HG02885 (cell line): ENCODE measurements around the gene SPO11.

Source experiments
- ATAC-seq: cut with Tn5 transposase; IDR thresholded peaks from one replicate; pipeline ENCODE4 v1.9.1; 2021; ENCODE audit warnings: mild to moderate bottlenecking; ENCODE audit not compliant: unreplicated experiment, poor library complexity

The SPO11 gene, protein sequence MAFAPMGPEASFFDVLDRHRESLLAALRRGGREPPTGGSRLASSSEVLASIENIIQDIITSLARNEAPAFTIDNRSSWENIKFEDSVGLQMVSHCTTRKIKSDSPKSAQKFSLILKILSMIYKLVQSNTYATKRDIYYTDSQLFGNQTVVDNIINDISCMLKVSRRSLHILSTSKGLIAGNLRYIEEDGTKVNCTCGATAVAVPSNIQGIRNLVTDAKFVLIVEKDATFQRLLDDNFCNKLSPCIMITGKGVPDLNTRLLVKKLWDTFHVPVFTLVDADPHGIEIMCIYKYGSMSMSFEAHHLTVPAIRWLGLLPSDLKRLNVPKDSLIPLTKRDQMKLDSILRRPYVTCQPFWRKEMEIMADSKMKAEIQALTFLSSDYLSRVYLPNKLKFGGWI

GRCh38 chr20:57329608-57330221 lies at the start of gene SPO11:
Gene SPO11 (plus strand): TSS chr20:57329803. CDS start chr20:57329868, 65 bp downstream.
- no peak for ATAC-seq

GRCh38 chr20:57280221-57280620 lies 49.4 kb upstream of the SPO11 start:
- ATAC-seq = no peak

DNA sequence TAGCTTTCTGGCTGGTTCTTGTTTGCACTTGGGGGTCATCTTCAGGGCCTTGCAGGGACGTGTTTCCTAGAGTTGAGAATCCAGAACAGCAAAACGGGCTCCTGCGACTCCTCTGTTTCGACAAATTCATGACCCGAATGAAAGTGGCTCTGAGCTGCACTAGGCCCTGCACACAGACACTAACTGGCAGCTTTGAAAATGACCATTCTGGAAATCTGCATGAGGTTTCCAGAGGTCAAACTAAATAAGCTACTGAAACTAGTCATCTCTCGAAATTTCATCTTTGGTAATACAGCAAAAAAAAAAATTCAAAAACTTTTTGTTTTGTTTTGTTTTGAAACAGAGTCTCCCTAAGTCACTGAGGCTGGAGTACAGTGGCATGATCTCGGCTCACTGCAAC lies 47.7 kb upstream of the SPO11 start:
- no peak for ATAC-seq

DNA sequence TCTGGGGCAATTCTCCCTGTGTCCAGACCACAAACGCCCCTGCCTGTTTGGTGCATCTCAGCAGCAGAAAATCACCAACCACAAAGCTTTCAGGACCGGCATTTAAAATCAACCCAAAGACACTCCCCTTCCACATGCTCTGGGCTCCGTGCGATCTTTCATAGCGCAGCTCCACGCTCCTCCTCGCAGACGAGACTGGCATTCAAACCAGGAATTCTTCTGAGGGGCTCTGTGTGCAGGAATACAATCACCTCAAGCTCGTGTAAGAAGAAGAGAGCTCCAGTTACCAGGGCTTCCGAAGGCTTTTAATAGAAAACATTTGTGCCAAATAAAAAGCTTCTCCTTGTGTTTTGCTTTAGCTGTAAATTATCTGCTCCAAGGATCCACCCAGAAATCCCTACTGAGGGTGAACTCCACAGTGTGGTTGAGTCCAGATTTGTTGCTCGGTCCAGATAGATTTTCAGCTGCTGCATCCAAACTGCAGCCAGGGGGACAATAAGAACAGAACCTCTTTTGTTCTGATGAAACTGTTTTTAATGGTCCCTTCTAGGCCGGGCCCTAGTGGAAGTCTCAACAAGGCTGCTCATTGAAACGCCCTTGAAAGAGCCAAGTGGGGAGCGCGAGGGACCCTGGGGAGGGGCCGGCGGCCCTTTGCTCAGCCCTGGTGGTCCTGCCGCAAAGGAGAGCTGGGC lies 46.8 kb upstream of the SPO11 start:
- ATAC-seq = no peak

- ATAC-seq = no peak
Measured at GRCh38 chr20:57283860-57284259, 45.7 kb upstream of the SPO11 start.

DNA sequence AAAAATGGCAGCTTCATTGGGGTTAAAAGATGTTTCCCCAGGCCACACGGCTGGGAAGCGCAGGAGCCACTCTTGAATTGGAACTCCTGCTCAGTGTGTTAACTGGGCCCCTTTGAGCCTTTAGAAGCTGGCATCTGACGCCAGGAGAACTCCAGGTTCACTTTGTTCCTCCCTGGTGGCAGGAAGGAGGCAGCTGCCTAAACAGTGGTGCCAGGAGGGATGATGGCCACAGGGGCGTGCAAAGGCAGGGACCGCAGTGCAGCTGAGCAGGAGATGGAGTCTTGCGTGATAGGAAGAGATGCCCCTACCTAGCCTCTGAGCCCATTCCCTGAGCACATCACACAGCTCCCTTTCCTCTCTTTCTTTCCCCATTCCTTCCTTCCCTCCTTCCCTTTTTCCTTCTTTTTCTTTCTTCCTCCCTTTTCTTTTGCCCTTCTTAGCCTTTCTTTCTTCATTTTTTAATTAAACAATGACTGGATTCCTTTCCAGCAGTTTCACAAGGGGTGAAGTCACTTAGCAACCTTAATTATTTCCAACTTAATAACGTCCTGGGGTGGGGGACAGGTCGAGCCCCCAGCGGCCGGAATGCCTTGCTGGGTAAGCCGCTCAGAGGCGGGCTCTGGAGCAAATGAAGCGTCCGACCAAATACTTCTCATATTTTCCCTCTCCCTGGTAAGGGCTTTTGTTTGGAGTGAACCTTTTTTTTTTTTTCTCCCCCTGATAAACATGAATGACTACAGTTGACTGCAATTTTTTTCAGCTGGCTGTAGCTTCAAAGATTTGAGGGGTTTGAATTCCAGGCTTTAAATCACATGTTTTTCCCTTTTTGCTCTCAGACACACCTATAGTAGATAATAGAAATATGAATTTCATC lies 42.4 kb upstream of the SPO11 start:
- no peak for ATAC-seq

GRCh38 chr20:57287901-57288300 lies 41.7 kb upstream of the SPO11 start:
- no peak for ATAC-seq

GRCh38 chr20:57288651-57289277 lies 40.8 kb upstream of the SPO11 start:
- no peak for ATAC-seq

- no peak for ATAC-seq
Measured at GRCh38 chr20:57289391-57290177, 40.0 kb upstream of the SPO11 start.

- no peak for ATAC-seq
Measured at GRCh38 chr20:57290178-57290484, 39.5 kb upstream of the SPO11 start.

DNA sequence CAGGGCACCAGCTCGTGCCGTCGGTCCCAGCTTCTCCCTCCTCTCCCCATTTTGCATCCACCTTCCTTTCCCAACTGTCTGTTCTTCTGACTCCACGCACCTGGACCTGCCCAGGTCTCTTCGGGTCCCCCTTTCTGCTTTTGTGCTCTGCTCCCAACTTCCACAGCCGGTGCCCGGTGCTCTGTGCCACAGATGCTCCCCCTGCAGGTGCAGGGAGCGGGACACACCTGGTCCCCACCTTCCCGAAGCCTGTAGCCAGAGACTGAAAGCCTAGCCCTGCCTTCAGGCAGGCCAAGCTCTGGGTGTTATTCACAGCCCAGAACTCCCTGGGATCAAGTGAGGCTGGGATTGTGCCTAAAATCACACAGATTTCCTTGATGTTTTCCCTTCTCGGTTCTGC lies 38.6 kb upstream of the SPO11 start:
- no peak for ATAC-seq

- ATAC-seq = no peak
Measured at GRCh38 chr20:57291694-57292093, 37.9 kb upstream of the SPO11 start.

- no peak for ATAC-seq
Measured at GRCh38 chr20:57292611-57293010, 37.0 kb upstream of the SPO11 start.

DNA sequence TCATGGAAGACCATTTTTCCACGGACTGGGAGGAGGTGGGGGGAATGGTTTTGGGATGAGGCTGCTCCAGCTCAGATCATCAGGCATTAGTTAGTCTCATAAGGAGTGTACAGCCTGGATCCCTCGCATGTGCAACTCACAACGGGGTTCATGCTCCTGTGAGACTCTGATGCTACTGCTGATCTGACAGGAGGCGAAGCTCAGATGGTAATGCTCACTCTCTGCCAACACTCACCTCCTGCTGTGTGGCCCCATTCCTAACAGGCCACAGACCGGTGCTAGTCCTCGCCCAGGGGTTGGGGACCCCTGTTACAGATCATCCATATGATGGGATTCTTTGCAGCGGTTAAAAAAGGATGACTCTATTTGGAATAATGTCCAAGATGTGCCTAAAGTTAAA lies 35.6 kb upstream of the SPO11 start:
- no peak for ATAC-seq

DNA sequence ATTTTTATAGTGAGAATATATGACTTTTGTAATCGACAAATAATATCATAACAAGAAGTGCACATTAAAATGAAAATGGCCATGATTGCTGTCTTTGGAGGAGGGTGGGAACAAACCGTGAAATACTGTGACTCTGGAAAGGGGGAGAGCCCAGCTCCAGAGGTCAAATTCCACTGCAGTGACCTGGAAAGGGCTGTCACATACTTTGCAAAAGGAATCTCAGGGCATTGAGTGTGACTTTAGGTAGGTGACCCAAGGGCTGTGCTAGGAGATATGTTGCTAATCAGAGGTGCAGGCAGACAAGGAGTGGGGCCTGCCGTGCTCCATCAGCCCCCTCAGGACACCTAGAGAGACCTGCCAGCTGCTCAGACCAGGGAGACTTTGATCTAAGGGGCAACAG lies 35.1 kb upstream of the SPO11 start:
- ATAC-seq = no peak

DNA sequence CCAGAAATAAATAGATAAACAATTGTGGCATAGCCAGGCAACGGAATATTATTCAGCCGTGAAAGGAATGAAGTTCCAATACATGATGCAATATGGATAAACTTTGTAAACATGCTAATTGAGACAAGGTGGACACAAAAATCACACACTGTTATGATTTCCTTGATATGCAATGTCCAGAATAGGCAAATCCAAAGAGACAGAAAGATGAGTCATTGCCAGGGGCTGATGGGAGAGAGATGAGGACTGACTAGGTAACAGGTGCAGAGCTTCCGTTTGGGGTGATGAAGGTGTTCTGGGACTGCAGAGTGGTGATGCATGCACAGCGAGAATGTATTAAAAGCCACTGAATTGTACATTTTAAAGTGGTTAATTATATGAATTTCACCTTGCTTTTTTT lies 31.1 kb upstream of the SPO11 start:
- ATAC-seq = no peak

DNA sequence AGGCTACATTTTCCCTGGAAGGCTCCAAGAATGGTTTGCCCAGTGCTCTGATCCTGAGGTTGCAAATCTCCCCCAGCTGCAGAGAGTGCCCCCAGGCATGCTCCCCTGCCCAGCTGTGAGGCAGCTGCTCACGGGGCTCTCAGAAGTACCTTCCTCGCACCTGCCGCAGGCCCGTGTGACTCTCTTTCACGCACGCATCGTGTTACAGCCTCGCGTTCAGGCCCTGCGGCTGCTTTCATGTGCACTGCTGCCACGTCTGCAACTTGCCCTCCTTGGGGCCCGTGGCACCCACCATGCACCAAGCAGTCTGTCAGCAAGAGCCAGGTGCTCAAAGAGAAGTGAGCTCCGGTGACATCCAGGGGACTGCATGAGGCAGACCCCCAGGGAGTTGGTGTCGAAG lies 28.6 kb upstream of the SPO11 start:
- no peak for ATAC-seq

GRCh38 chr20:57306747-57307146 lies 22.9 kb upstream of the SPO11 start:
- ATAC-seq = no peak

DNA sequence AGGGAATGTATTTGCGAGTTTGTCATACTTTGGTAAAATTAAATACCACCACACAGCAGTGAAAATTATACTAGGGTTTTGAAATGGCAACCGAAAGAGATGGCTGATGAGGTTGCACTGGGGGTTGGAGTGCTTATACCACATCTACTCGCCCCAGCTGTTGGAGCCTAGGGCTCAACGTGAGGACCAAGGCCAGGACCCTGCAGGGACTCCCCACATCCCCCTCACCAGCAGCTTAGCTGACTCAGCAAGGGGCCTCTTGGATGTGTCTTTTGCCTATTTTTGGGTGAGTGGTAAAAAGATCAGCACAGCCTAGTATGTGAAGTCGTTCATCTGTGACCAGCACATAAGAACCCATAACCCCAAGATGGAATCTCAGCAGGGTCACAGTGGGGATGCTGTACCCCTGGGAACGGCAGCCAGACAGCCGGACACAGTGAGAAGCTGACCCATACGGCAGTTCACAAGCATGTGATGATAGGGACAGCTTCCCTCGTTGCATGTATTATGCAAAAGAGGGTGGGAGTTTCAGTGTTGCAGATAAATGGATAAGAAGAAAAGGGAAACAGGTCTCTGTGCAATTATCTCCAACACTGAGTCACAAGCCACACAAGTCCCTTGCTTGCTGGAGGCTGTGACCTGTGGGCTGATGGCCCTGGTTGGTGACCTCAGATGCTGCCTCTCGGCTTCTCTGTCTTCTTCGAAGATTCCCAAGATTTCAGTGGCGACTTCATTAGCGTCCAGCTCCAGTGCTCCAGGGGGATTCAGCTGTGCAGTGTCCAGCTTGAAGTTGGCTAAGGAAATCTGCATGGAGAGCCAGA lies 20.9 kb upstream of the SPO11 start:
- no peak for ATAC-seq
